ENCODE results near the gene GABBR2. TPM values are rescaled to one million over a fixed set of nuclear protein-coding genes. Genes with fewer than 3 reads are reported as not detected.

GABBR2 gene
- total and polyA plus RNA-seq, 9 of the 15 experiments (the other 6 are each of a cell fraction or from before 2014, with no cell fraction given): 0.15 to 1.9 (median 0.32) TPM

GRCh38 chr9:98418578-98419259, 290.0 kb downstream of the GABBR2 start:
- intact Hi-C loops (cut with micrococcal nuclease): loop anchor here (10.0 kb wide), 1 partner anchor 104 kb away; no protein-coding TSS in a partner anchor
- in situ Hi-C loops (cut with MboI): no loop called here
- no peak for FAIRE-seq
- H3K27me3 ChIP-seq (ENCODE audit: control insufficient read depth in 2 of 2, insufficient read depth in 2 of 2, low read length in 2 of 2): no peaks in the 10 kb centered on the region
- no peak overlapping the region for H3K4me2 ChIP-seq (ENCODE audit: insufficient read depth, low read length)
- no peak for ATAC-seq
- CTCF ChIA-PET (ENCODE audit: low intra/inter-chr PET ratio): no interaction called here
- no peak overlapping the region for H3K4me3 ChIP-seq
- no TSS peak for BruUV-seq (replicated peaks)
- DNase-seq (ENCODE audit: extremely low read depth in 1 of 4, low spot score in 3 of 4): no peak
- no peak overlapping the region for H3K27ac ChIP-seq (ENCODE audit: extremely low read depth, low read depth, low read length)
- WGBS (ENCODE audit: insufficient coverage, low coverage, missing lambda C conversion rate): 66% methylated on average over 8 of the region's 8 CpGs
- H3K9me1 ChIP-seq (ENCODE audit: control insufficient read depth, insufficient read depth, low read length): no peaks in the 10 kb centered on the region
- POLR2A ChIA-PET: interaction anchor here (0.6 to 1.2 kb wide), 3 partner anchors 9 to 1524 kb away, joined by 3 to 5 read pairs (median 3); no protein-coding TSS in a partner anchor
- H2AFZ ChIP-seq (ENCODE audit: low read depth, low read length): no peak overlapping the region
- H3K9ac ChIP-seq (ENCODE audit: insufficient read depth in 1 of 2, low read depth in 2 of 2, low read length in 2 of 2): no peak overlapping the region
- no peaks in the 10 kb centered on the region for H3K36me3 ChIP-seq (ENCODE audit: control insufficient read depth, insufficient read depth, low read length)
- peaks cover 11% of the 10 kb centered on the region in 2 experiments; a peak in 4 of 5 replicates for H3K4me1 ChIP-seq (replicated peaks in 1 of 2; ENCODE audit: control insufficient read depth in 2 of 2, insufficient read depth in 2 of 2, low read length in 2 of 2)
- H3K79me2 ChIP-seq (ENCODE audit: control insufficient read depth, insufficient read depth, low read length): no peaks in the 10 kb centered on the region
- no peaks in the 10 kb centered on the region for H4K20me1 ChIP-seq (replicated peaks; ENCODE audit: control insufficient read depth, insufficient read depth, low read length)
- H3K9me3 ChIP-seq (replicated peaks; ENCODE audit: control insufficient read depth, insufficient read depth, low read depth, low read length): no peaks in the 10 kb centered on the region
- TF ChIP-seq SMC3 (conservative IDR thresholded peaks at IDR 0.05; ENCODE audit: insufficient read depth, low read depth, low read length) (no peak), ZBTB17 (CRISPR knock-in tag; IDR thresholded peaks at IDR 0.05) (no peak), PATZ1 (CRISPR knock-in tag; IDR thresholded peaks at IDR 0.05; ENCODE audit: borderline replicate concordance) (no peak), ZNF175 (CRISPR knock-in tag; IDR thresholded peaks at IDR 0.05; ENCODE audit: low read depth) (no peak), GTF2E2 (tag; IDR thresholded peaks at IDR 0.05) (no peak), ZNF384 (IDR thresholded peaks at IDR 0.05; ENCODE audit: low read depth, low read length) (no peak), MTA2 (IDR thresholded peaks at IDR 0.05; ENCODE audit: low read depth) (no peak), EZH2 (IDR thresholded peaks at IDR 0.05; ENCODE audit: borderline replicate concordance, low read depth, low read length) (no peak), ARID4B (CRISPR knock-in tag; IDR thresholded peaks at IDR 0.05) (no peak), TEAD1 (CRISPR knock-in tag; IDR thresholded peaks at IDR 0.05) (no peak), HMG20A (CRISPR knock-in tag; conservative IDR thresholded peaks at IDR 0.05) (no peak), NR2F6 (CRISPR knock-in tag; IDR thresholded peaks at IDR 0.05) (no peak), ELF2 (CRISPR knock-in tag; IDR thresholded peaks at IDR 0.05) (no peak), OTX1 (CRISPR knock-in tag; IDR thresholded peaks at IDR 0.05) (no peak)

Measured in K562 (cell line).